Heart right ventricle (tissue), 16 donors: Measurements from ENCODE around the gene JAK3. TPM values are rescaled to one million over a fixed set of nuclear protein-coding genes. Genes with fewer than 3 reads are reported as not detected.

Experiments
- ATAC-seq, 8 donors: fragments of 200-7000 bp; cut with Tn5 transposase; one replicate each; pipeline ENCODE4 v1.9.1; 2020; ENCODE audit warnings: mild to moderate bottlenecking in 8 of 8, moderate library complexity in 8 of 8, moderate number of reproducible peaks in 1 of 8
- DNase-seq, 2 donors: peaks; one replicate each; pipeline ENCODE4 v3.0.0-alpha.2; 2020
- H3K27ac ChIP-seq, 10 donors: fragments of 200-600 bp; sonication (generic) in 2 of 10; one replicate each; pipeline versions ENCODE4 v1.5.0 to v1.8.0; 2020 to 2022; ENCODE audit warnings: mild to moderate bottlenecking in 3 of 10
- H3K27me3 ChIP-seq, 7 donors: fragments of 200-600 bp; one replicate each; pipeline ENCODE4 v1.8.0; 2021 to 2022; ENCODE audit warnings: mild to moderate bottlenecking in 2 of 7
- H3K36me3 ChIP-seq, 9 donors: fragments of 200-600 bp; sonication (generic) in 1 of 9; one replicate each; pipeline versions ENCODE4 v1.5.0 to v1.8.0; 2020 to 2022; ENCODE audit warnings: mild to moderate bottlenecking in 2 of 9
- H3K4me1 ChIP-seq, 9 donors: fragments of 200-600 bp; sonication (generic) in 1 of 9; one replicate each; pipeline versions ENCODE4 v1.5.0 to v1.8.0; 2020 to 2022; ENCODE audit warnings: mild to moderate bottlenecking in 4 of 9
- H3K4me3 ChIP-seq, 10 donors: fragments of 200-600 bp; sonication (generic) in 2 of 10; one replicate each; pipeline versions ENCODE4 v1.5.0 to v1.8.0; 2020 to 2022; ENCODE audit warnings: mild to moderate bottlenecking in 7 of 10, moderate library complexity in 2 of 10
- H3K9me3 ChIP-seq, 11 donors: fragments of 200-600 bp in 10 of 11; sonication (generic) in 2 of 11; one replicate each; pipeline versions ENCODE4 v1.5.0 to v1.8.0; 2013 to 2022; ENCODE audit warnings: mild to moderate bottlenecking in 2 of 11, control low read depth in 1 of 11, moderate library complexity in 1 of 11
- WGBS, 2 donors: extraction: QIAGEN DNeasy Blood & Tissue Kit; methylation state at CpG; one replicate each; pipeline ENCODE4 v1.1.7; 2013; ENCODE audit warnings: inconsistent platforms in 1 of 2; 5-methylcytosine and 5-hydroxymethylcytosine counted together
- intact Hi-C, 10 donors: fragments of 100-400 bp; cut with DNase I; formaldehyde crosslinking; loops; one replicate each; pipeline versions ENCODE4 v1.11.1 to v1.14.2; 2022
- polyA plus RNA-seq, 2 donors: library from polyadenylated mRNA; stranded (reverse); fragments of 200-250 nt; gene quantifications; one replicate each; pipeline ENCODE4 v1.2.3, GENCODE V29; 2013
- total RNA-seq, 10 donors: library from RNA; stranded (reverse); fragmentation: NEBNext Ultra II Directional in 3 of 10; extraction: Animal tissue kit (Norgen Biotek cat#: 25700) in 3 of 10; gene quantifications; one replicate each; pipeline versions ENCODE4 v1.2.1 to v1.2.4, GENCODE V29; 2021 to 2023
- TF ChIP-seq, protein P1 (sequence below), 9 donors: fragments of 200-600 bp; sonication (generic) in 2 of 9; IDR thresholded peaks; one replicate each; pipeline versions ENCODE4 v1.5.0 to v1.8.0; 2021 to 2022; ENCODE audit warnings: antibody characterized with exemption in 9 of 9, mild to moderate bottlenecking in 5 of 9, moderate library complexity in 1 of 9
- donor health status: Arrhythmogenic right ventricular cardiomyopathy.
- donor health status: ischemic (EF 13 %, LVEDD 7.1; RV severe dilation, severe dysfunction).
- donor health status: healthy with polysubstance abuse.
- donor health status: DM: no; HTN: yes; CAD: no.
- donor health status: DM: no; HTN: no; CAD: no.
- donor health status: ischemic (EF 25% LVEDD 6.9; RV normal size, moderate dysfunction).
- donor health status: ischemic (EF 25% LVEDD 5.7; RV mildly dilated, moderate dysfunction).
- donor health status: healthy.
- donor health status: DM: yes; HTN: yes; CAD: no.
- donor health status: Ischemic cardiomyopathy.
- donor health status: ischemic (EF 35%, LVEDD 5.7; RV mildly dilated, moderate dysfunction).
- donor health status: nonischemic (EF 11% LVEDD 7.7; RV severe dilation, severe dysfunction).
- donor health status: DM: yes; HTN: yes; CAD: no.
- donor health status: PGD.
- donor health status: ischemic (EF 29% LVEDD 5.4; RV normal size, mild dysfunction).
- donor health status: nonischemic (EF 23%, LVEDD 6.1; RV moderate dilation, normal function).

Gene JAK3
- total and polyA plus RNA-seq, 12 donors, result 0.59 to 16.9 (median 1.6) TPM

DNA sequence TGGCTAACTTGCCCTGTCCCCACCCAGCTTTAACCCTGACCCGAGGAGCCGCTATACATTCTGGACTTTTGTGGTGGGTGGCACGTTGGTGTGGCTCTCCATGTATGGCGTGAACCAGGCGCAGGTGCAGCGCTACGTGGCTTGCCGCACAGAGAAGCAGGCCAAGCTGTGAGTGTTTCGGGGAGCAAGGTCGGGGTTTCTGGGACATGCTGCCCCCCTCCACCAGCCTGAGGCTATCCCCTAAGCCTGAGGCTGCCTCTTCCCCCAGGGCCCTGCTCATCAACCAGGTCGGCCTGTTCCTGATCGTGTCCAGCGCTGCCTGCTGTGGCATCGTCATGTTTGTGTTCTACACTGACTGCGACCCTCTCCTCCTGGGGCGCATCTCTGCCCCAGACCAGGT lies 29.9 kb upstream of the JAK3 start:
- no peak overlapping the region for H3K27ac ChIP-seq
- no peaks in the 10 kb centered on the region for H3K36me3 ChIP-seq
- H3K9me3 ChIP-seq, result no peaks in the 10 kb centered on the region
- ATAC-seq, result no peak
- 89 to 91% methylated on average over 16 of the region's 16 CpGs for WGBS, 2 donors
- H3K27me3 ChIP-seq, result peaks cover 25 to 63% (median 35%) of the 10 kb centered on the region in 7 donors
- TF ChIP-seq, protein P1, sequence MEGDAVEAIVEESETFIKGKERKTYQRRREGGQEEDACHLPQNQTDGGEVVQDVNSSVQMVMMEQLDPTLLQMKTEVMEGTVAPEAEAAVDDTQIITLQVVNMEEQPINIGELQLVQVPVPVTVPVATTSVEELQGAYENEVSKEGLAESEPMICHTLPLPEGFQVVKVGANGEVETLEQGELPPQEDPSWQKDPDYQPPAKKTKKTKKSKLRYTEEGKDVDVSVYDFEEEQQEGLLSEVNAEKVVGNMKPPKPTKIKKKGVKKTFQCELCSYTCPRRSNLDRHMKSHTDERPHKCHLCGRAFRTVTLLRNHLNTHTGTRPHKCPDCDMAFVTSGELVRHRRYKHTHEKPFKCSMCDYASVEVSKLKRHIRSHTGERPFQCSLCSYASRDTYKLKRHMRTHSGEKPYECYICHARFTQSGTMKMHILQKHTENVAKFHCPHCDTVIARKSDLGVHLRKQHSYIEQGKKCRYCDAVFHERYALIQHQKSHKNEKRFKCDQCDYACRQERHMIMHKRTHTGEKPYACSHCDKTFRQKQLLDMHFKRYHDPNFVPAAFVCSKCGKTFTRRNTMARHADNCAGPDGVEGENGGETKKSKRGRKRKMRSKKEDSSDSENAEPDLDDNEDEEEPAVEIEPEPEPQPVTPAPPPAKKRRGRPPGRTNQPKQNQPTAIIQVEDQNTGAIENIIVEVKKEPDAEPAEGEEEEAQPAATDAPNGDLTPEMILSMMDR (IDR thresholded peaks at IDR 0.05), result no peak
- DNase-seq, result no peak
- intact Hi-C loops, result no loop called here
- no peak overlapping the region for H3K4me3 ChIP-seq
- H3K4me1 ChIP-seq, result peaks cover 0 to 13% (median 7%) of the 10 kb centered on the region in 9 donors

DNA sequence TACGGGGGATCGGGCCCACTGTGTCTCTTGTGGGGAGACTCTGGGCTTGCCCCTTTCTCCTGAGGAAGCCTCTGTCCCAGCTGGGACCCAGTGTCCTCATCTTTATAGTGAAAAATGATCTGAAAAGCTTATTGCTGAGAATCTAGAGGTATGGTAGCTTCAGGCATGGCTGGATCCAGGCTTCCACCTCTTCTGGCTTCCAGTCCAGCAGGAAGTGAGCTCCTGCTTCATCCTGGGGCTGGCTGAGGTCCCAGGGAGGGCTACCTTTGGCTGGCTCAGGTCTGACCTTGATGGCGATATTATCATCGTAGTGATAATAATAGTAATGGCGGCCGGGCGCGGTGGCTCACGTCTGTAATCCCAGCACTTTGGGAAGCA lies 27.0 kb upstream of the JAK3 start:
- TF ChIP-seq, protein P1 (IDR thresholded peaks at IDR 0.05), result no peak
- Histone ChIP-seq H3K36me3 (no peaks in the 10 kb centered on the region), H3K9me3 (no peaks in the 10 kb centered on the region), H3K4me1 (peaks cover 0 to 25% (median 18%) of the 10 kb centered on the region in 9 donors), H3K27me3 (peaks cover 38 to 83% (median 65%) of the 10 kb centered on the region in 7 donors), H3K27ac (no peak overlapping the region), H3K4me3 (no peak overlapping the region)
- intact Hi-C loops, result loop anchor here in 1 of 10 donors (5.0 kb wide), 1 partner anchor 123 kb away; no protein-coding TSS in a partner anchor
- ATAC-seq, result no peak
- DNase-seq, result no peak
- WGBS, 2 donors, result 84 to 88% methylated on average over 9 of the region's 9 CpGs

DNA sequence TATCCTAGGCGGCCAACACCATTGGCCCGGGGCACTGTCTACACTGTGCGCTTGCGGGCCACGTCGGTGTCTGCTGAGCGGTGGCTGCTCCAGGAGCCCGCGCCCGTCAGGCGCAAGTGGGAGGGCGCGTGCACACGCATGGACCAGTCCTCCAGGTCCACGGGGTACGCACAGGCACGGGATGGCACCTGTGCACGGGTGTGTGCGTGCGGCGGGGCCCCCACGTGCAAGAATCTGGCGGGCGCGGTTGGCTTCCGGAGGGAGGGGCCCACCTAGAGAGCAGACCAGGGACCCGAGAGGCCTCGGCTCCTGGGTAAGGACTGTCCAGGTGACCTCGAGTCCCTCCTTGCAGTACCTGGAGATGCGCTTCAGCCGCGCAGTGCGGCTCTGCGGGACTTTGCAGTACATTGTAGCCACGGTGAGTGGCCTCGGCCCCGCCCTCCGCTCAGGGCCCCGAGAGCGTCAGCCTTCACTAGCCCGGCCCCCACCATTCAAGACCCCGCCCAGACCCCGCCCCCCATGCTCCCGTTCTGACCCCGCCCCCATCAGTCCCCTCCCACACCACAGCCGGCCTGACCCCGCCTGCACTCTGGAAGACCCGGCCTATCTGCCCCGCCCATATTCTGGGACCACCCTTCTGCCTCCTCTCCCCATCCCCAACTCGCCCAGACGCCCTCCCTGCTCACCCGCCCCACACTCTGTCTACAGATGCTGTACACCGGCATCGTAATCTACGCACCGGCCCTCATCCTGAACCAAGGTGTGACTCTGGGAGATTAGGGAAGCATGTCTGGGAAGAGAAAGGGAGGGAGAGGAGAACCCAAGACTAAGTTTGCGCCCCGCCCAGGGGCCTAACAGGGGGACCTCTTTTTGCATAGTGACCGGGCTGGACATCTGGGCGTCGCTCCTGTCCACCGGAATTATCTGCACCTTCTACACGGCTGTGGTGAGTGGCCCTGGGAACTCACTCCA lies 26.3 kb upstream of the JAK3 start:
- Histone ChIP-seq H3K27ac (no peak overlapping the region), H3K36me3 (no peaks in the 10 kb centered on the region), H3K27me3 (peaks cover 38 to 86% (median 70%) of the 10 kb centered on the region in 7 donors), H3K4me1 (peaks cover 0 to 25% (median 18%) of the 10 kb centered on the region in 9 donors), H3K9me3 (no peaks in the 10 kb centered on the region), H3K4me3 (peak overlapping the region in 1 of 10 donors; percentile 34)
- intact Hi-C loops, result loop anchor here in 1 of 10 donors (5.0 kb wide), 1 partner anchor 123 kb away; no protein-coding TSS in a partner anchor
- TF ChIP-seq, protein P1 (IDR thresholded peaks at IDR 0.05), result no peak
- 6 to 7% methylated on average over 61 to 63 of the region's 63 CpGs for WGBS, 2 donors
- DNase-seq (no peak), ATAC-seq (peak in 4 of 8 donors; percentile 11 to 32 (median 28))

DNA sequence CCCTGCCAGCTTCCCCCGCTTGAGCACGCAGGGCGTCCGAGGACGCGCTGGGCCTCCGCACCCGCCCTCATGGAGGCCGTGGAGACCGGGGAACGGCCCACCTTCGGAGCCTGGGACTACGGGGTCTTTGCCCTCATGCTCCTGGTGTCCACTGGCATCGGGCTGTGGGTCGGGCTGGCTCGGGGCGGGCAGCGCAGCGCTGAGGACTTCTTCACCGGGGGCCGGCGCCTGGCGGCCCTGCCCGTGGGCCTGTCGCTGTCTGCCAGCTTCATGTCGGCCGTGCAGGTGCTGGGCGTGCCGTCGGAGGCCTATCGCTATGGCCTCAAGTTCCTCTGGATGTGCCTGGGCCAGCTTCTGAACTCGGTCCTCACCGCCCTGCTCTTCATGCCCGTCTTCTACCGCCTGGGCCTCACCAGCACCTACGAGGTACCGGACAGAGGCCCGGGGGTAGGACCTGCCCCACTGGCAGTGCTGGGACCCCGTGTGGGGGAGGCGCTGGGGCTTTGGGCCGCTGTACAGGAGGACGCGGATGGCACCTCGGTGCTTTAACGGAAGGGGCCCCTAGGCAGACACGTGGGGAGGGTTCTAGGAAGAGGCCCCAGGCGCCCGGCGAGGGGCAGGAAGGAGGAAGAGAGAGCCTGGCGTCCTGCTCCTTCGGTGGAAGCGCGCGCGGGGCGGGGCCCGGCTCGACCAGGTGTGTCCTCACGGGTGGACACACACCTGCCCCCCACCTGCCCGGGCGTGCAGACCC lies 24.6 kb upstream of the JAK3 start:
- Histone ChIP-seq H3K4me1 (peaks cover 0 to 25% (median 18%) of the 10 kb centered on the region in 9 donors), H3K27ac (no peak overlapping the region), H3K36me3 (no peaks in the 10 kb centered on the region), H3K4me3 (peak overlapping the region in 3 of 10 donors; percentile 13 to 31 (median 22)), H3K9me3 (no peaks in the 10 kb centered on the region), H3K27me3 (peaks cover 38 to 77% (median 70%) of the 10 kb centered on the region in 7 donors)
- 5 to 7% methylated on average over 61 of the region's 61 CpGs for WGBS, 2 donors
- DNase-seq (no peak), ATAC-seq (no peak)
- intact Hi-C loops, result loop anchor here in 1 of 10 donors (5.0 kb wide), 1 partner anchor 125 kb away; no protein-coding TSS in a partner anchor
- TF ChIP-seq, protein P1 (IDR thresholded peaks at IDR 0.05), result no peak
